Measurements from ENCODE around the gene SRR.

Gene SRR

GRCh38 chr17:2362016-2362415, 58.3 kb downstream of the SRR start:
- peaks cover 9% of the 10 kb centered on the region for H3K36me3 ChIP-seq (ENCODE audit: control insufficient read depth, insufficient read depth, low read length)

GRCh38 chr17:2362416-2362815, 58.7 kb downstream of the SRR start:
- H3K4me1 ChIP-seq (ENCODE audit: control insufficient read depth, insufficient read depth, low read length) = no peaks in the 10 kb centered on the region
- no peaks in the 10 kb centered on the region for H3K9me3 ChIP-seq (ENCODE audit: control insufficient read depth, low read length)
- peaks cover 9% of the 10 kb centered on the region for H3K36me3 ChIP-seq (ENCODE audit: control insufficient read depth, insufficient read depth, low read length)
- no peak overlapping the region for H3K4me3 ChIP-seq (ENCODE audit: insufficient read depth, low read depth, low read length)
- H3K27ac ChIP-seq (ENCODE audit: insufficient read depth, low read depth, low read length, poor library complexity, severe bottlenecking) = no peak overlapping the region
- no peaks in the 10 kb centered on the region for H3K27me3 ChIP-seq (ENCODE audit: control insufficient read depth, insufficient read depth, low read length, poor library complexity, severe bottlenecking)
- 96% methylated on average over 19 of the region's 19 CpGs for WGBS, 2 experiments

More at GRCh38 chr17:2362016-2362415, 58.3 kb downstream of the SRR start:
- Histone ChIP-seq H3K27ac (ENCODE audit: insufficient read depth, low read depth, low read length, poor library complexity, severe bottlenecking) (no peak overlapping the region), H3K27me3 (ENCODE audit: control insufficient read depth, insufficient read depth, low read length, poor library complexity, severe bottlenecking) (no peaks in the 10 kb centered on the region), H3K4me1 (ENCODE audit: control insufficient read depth, insufficient read depth, low read length) (no peaks in the 10 kb centered on the region), H3K4me3 (ENCODE audit: insufficient read depth, low read depth, low read length) (no peak overlapping the region), H3K9me3 (ENCODE audit: control insufficient read depth, low read length) (no peaks in the 10 kb centered on the region)
- WGBS, 2 experiments = 95 to 96% methylated on average over 20 of the region's 20 CpGs

GRCh38 chr17:2362881-2363280, 59.1 kb downstream of the SRR start:
- Histone ChIP-seq H3K4me3 (ENCODE audit: insufficient read depth, low read depth, low read length) (no peak overlapping the region), H3K36me3 (ENCODE audit: control insufficient read depth, insufficient read depth, low read length) (peaks cover 9% of the 10 kb centered on the region), H3K4me1 (ENCODE audit: control insufficient read depth, insufficient read depth, low read length) (no peaks in the 10 kb centered on the region), H3K27me3 (ENCODE audit: control insufficient read depth, insufficient read depth, low read length, poor library complexity, severe bottlenecking) (no peaks in the 10 kb centered on the region), H3K27ac (ENCODE audit: insufficient read depth, low read depth, low read length, poor library complexity, severe bottlenecking) (no peak overlapping the region), H3K9me3 (ENCODE audit: control insufficient read depth, low read length) (no peaks in the 10 kb centered on the region)
- 96% methylated on average over 14 of the region's 14 CpGs for WGBS, 2 experiments

GRCh38 chr17:2363318-2363717, 59.6 kb downstream of the SRR start:
- Histone ChIP-seq H3K4me1 (ENCODE audit: control insufficient read depth, insufficient read depth, low read length) (no peaks in the 10 kb centered on the region), H3K36me3 (ENCODE audit: control insufficient read depth, insufficient read depth, low read length) (peaks cover 9% of the 10 kb centered on the region)
- 95 to 96% methylated on average over 21 of the region's 21 CpGs for WGBS, 2 experiments

GRCh38 chr17:2363851-2364762, 60.4 kb downstream of the SRR start:
- Histone ChIP-seq H3K27ac (ENCODE audit: insufficient read depth, low read depth, low read length, poor library complexity, severe bottlenecking) (no peak overlapping the region), H3K36me3 (ENCODE audit: control insufficient read depth, insufficient read depth, low read length) (peaks cover 9% of the 10 kb centered on the region), H3K4me3 (ENCODE audit: insufficient read depth, low read depth, low read length) (no peak overlapping the region), H3K9me3 (ENCODE audit: control insufficient read depth, low read length) (no peaks in the 10 kb centered on the region), H3K4me1 (ENCODE audit: control insufficient read depth, insufficient read depth, low read length) (no peaks in the 10 kb centered on the region), H3K27me3 (ENCODE audit: control insufficient read depth, insufficient read depth, low read length, poor library complexity, severe bottlenecking) (no peaks in the 10 kb centered on the region)
- WGBS, 2 experiments = 95% methylated on average over 26 of the region's 26 CpGs

More at GRCh38 chr17:2363318-2363717, 59.6 kb downstream of the SRR start:
- Histone ChIP-seq H3K27me3 (ENCODE audit: control insufficient read depth, insufficient read depth, low read length, poor library complexity, severe bottlenecking) (no peaks in the 10 kb centered on the region), H3K9me3 (ENCODE audit: control insufficient read depth, low read length) (no peaks in the 10 kb centered on the region), H3K4me3 (ENCODE audit: insufficient read depth, low read depth, low read length) (no peak overlapping the region), H3K27ac (ENCODE audit: insufficient read depth, low read depth, low read length, poor library complexity, severe bottlenecking) (no peak overlapping the region)

GRCh38 chr17:2364763-2365116, 61.0 kb downstream of the SRR start:
- H3K27ac ChIP-seq (ENCODE audit: insufficient read depth, low read depth, low read length, poor library complexity, severe bottlenecking) = no peak overlapping the region
- peaks cover 9% of the 10 kb centered on the region for H3K36me3 ChIP-seq (ENCODE audit: control insufficient read depth, insufficient read depth, low read length)
- no peaks in the 10 kb centered on the region for H3K4me1 ChIP-seq (ENCODE audit: control insufficient read depth, insufficient read depth, low read length)
- H3K9me3 ChIP-seq (ENCODE audit: control insufficient read depth, low read length) = no peaks in the 10 kb centered on the region
- H3K27me3 ChIP-seq (ENCODE audit: control insufficient read depth, insufficient read depth, low read length, poor library complexity, severe bottlenecking) = no peaks in the 10 kb centered on the region
- H3K4me3 ChIP-seq (ENCODE audit: insufficient read depth, low read depth, low read length) = no peak overlapping the region
- WGBS, 2 experiments = 85 to 87% methylated on average over 12 of the region's 12 CpGs

- H3K4me3 ChIP-seq (ENCODE audit: insufficient read depth, low read depth, low read length) = no peak overlapping the region
- H3K27ac ChIP-seq (ENCODE audit: insufficient read depth, low read depth, low read length, poor library complexity, severe bottlenecking) = no peak overlapping the region
- peaks cover 9% of the 10 kb centered on the region for H3K36me3 ChIP-seq (ENCODE audit: control insufficient read depth, insufficient read depth, low read length)
- H3K4me1 ChIP-seq (ENCODE audit: control insufficient read depth, insufficient read depth, low read length) = no peaks in the 10 kb centered on the region
- H3K9me3 ChIP-seq (ENCODE audit: control insufficient read depth, low read length) = no peaks in the 10 kb centered on the region
- 95% methylated on average over 20 of the region's 20 CpGs for WGBS, 2 experiments
- no peaks in the 10 kb centered on the region for H3K27me3 ChIP-seq (ENCODE audit: control insufficient read depth, insufficient read depth, low read length, poor library complexity, severe bottlenecking)
These were observed 61.4 kb downstream of the SRR start for GRCh38 chr17:2365132-2365531.

GRCh38 chr17:2366747-2367494, 63.2 kb downstream of the SRR start:
- Histone ChIP-seq H3K36me3 (ENCODE audit: control insufficient read depth, insufficient read depth, low read length) (peaks cover 9% of the 10 kb centered on the region), H3K27me3 (ENCODE audit: control insufficient read depth, insufficient read depth, low read length, poor library complexity, severe bottlenecking) (no peaks in the 10 kb centered on the region), H3K4me1 (ENCODE audit: control insufficient read depth, insufficient read depth, low read length) (no peaks in the 10 kb centered on the region), H3K9me3 (ENCODE audit: control insufficient read depth, low read length) (no peaks in the 10 kb centered on the region), H3K27ac (ENCODE audit: insufficient read depth, low read depth, low read length, poor library complexity, severe bottlenecking) (no peak overlapping the region), H3K4me3 (ENCODE audit: insufficient read depth, low read depth, low read length) (no peak overlapping the region)
- WGBS, 2 experiments = 81% methylated on average over 26 of the region's 26 CpGs

GRCh38 chr17:2368359-2368758, 64.6 kb downstream of the SRR start:
- Histone ChIP-seq H3K27ac (ENCODE audit: insufficient read depth, low read depth, low read length, poor library complexity, severe bottlenecking) (no peak overlapping the region), H3K9me3 (ENCODE audit: control insufficient read depth, low read length) (no peaks in the 10 kb centered on the region), H3K27me3 (ENCODE audit: control insufficient read depth, insufficient read depth, low read length, poor library complexity, severe bottlenecking) (no peaks in the 10 kb centered on the region), H3K4me3 (ENCODE audit: insufficient read depth, low read depth, low read length) (no peak overlapping the region), H3K4me1 (ENCODE audit: control insufficient read depth, insufficient read depth, low read length) (no peaks in the 10 kb centered on the region), H3K36me3 (ENCODE audit: control insufficient read depth, insufficient read depth, low read length) (peaks cover 5% of the 10 kb centered on the region)
- WGBS, 2 experiments = 91 to 94% methylated on average over 8 of the region's 8 CpGs

- no peak overlapping the region for H3K27ac ChIP-seq (ENCODE audit: insufficient read depth, low read depth, low read length, poor library complexity, severe bottlenecking)
- 86 to 91% methylated on average over 5 of the region's 5 CpGs for WGBS, 2 experiments
- H3K4me1 ChIP-seq (ENCODE audit: control insufficient read depth, insufficient read depth, low read length) = no peaks in the 10 kb centered on the region
- H3K4me3 ChIP-seq (ENCODE audit: insufficient read depth, low read depth, low read length) = no peak overlapping the region
- H3K9me3 ChIP-seq (ENCODE audit: control insufficient read depth, low read length) = no peaks in the 10 kb centered on the region
- peaks cover 5% of the 10 kb centered on the region for H3K36me3 ChIP-seq (ENCODE audit: control insufficient read depth, insufficient read depth, low read length)
- no peaks in the 10 kb centered on the region for H3K27me3 ChIP-seq (ENCODE audit: control insufficient read depth, insufficient read depth, low read length, poor library complexity, severe bottlenecking)
These were observed 65.3 kb downstream of the SRR start for GRCh38 chr17:2369039-2369438.
